Astrocyte of the cerebellum (primary cell): ENCODE results near the gene XCR1.
"Not testable (repeated sequence)": the region's sequence is repeated elsewhere in the genome, so short reads cannot be mapped to it uniquely, and the experiment has no call there.

Experiments
- DNase-seq: peaks from one replicate; pipeline ENCODE4 v3.0.0-alpha.2; 2011; ENCODE audit warnings: low read depth
- H3K4me3 ChIP-seq: 2 replicates; pipeline ENCODE4 v1.5.1; 2011; ENCODE audit warnings: mild to moderate bottlenecking, low read depth, low read length, moderate library complexity
- in situ Hi-C: cut with HindIII; loops from 2 replicates; pipeline ENCODE4 v1.10.0; 2017; ENCODE audit warnings: low sequenced_read_pairs
- TF ChIP-seq, protein P1 (sequence below): IDR thresholded peaks from 2 replicates; pipeline ENCODE4 v1.5.1; 2012; ENCODE audit warnings: low read length, low read depth, moderate library complexity, mild to moderate bottlenecking; ENCODE audit errors: missing control alignments

The XCR1 gene

DNA sequence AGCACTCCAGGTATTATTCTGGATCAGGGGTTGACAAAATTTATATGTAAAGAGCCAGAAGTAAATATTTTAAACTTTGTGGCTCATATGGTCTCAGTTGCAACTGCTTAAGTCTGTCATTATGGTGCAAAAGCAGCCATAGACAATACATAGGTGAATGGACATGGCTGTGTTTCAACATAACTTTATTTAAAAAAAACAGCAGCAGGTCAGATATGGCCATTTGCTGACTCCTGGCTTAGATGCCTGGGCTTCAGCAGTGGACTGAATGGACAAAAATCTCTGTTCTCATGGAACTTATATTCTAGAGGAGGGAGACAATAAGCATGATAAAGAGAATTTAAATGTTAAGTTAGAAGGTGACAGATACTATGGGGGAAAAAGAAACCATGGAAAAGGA lies 20.0 kb downstream of the XCR1 start:
- in situ Hi-C loops = no loop called here
- TF ChIP-seq, protein P1, sequence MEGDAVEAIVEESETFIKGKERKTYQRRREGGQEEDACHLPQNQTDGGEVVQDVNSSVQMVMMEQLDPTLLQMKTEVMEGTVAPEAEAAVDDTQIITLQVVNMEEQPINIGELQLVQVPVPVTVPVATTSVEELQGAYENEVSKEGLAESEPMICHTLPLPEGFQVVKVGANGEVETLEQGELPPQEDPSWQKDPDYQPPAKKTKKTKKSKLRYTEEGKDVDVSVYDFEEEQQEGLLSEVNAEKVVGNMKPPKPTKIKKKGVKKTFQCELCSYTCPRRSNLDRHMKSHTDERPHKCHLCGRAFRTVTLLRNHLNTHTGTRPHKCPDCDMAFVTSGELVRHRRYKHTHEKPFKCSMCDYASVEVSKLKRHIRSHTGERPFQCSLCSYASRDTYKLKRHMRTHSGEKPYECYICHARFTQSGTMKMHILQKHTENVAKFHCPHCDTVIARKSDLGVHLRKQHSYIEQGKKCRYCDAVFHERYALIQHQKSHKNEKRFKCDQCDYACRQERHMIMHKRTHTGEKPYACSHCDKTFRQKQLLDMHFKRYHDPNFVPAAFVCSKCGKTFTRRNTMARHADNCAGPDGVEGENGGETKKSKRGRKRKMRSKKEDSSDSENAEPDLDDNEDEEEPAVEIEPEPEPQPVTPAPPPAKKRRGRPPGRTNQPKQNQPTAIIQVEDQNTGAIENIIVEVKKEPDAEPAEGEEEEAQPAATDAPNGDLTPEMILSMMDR = no peak
- no peak for DNase-seq
- H3K4me3 ChIP-seq = no peak overlapping the region

DNA sequence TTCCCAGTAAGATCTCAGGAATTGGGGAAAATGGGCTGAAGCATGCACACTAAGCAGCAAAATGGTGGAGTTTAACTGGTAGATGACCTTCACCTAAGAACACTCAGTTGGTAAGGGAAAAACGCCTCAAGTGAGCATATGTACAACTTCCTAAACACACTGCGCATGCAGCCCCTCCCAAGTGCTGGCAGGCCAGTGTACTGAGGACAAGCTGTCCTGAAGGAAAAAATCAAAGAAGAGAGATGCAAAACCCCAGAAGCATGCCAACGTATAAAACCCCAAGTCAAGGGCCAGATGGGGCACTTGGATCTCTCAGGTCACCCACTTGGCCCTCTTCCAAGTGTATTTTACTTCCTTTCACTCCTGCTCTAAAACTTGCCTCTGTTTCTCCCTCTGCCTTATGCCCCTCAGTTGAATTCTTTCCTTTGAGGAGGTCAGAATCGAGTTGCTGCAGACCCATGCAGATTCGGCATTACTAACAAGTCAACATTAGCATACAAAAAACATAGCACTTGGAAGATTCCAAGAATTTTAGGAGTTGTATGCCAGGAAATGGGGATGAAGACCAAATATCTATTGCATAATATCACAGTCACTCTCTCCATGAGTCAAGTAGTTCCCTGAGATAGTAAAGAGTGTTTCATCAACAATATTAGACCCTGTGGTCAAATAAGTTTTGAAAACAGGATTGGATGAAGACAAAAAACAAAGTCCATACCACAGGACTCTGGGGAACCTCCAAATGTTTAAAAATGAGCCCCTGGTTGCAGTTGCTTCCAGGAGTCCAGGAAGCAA lies 20.8 kb downstream of the XCR1 start:
- TF ChIP-seq, protein P1 = no peak
- H3K4me3 ChIP-seq = no peak overlapping the region
- DNase-seq = peak; percentile 23
- in situ Hi-C loops = no loop called here

DNA sequence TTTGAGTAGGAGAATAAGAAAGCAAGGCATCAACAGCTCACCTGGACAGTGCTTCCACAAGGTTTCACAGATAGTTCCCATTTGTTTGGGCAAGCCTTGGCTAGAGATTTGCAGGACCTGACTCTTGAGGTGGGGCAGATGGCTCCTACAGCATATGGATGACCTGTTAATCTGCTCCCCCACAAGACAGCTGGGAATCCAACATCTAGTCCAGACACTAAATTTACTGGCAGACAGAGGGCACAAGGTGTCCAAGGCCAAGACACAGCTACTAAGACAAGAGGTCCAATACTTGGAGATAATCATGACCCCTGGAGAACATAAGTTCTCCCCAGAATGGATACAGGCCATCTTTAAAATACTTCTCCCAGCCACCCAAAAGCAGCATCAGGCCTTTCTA lies 23.6 kb downstream of the XCR1 start:
- in situ Hi-C loops, DNase-seq, H3K4me3 ChIP-seq: not testable (repeated sequence)

DNA sequence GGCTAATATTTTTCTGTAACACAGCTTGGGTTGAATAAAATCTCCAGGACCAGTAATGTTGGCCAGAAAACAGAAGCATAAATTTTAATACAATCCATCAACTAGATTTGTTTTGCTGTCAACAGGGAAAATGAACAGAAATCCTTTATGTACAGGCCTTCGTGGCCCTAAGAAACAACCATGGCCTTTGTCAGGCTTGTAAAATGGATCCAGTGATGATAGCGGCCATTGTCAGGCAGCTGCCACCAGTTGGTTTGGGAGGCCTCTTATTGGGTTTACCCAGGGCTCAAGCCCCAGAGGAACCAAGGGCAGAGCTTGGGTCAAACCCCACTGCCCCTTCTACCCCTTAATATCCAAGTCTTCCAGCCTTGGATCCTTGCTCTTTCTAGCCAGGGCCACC lies 26.1 kb downstream of the XCR1 start:
- DNase-seq = no peak
- TF ChIP-seq, protein P1 = no peak
- H3K4me3 ChIP-seq = no peak overlapping the region
- in situ Hi-C loops = no loop called here

DNA sequence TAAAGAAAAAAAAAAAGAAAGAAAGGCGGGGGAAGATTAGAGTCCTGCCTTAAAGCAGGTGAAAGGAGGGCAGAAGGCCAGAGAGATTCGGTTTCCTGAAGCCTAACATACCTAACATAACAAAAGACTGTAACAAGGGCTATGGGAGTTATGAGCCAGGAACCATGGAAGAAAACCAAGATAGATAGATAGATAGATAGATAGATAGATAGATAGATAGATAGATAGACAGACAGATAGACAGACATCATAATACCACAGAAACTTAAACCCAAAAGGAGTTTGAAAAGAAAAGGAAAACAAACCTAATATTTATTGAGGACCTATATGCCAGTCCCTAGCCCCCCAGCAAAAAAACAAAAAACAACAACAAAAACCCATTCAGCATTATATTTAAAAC lies 29.3 kb downstream of the XCR1 start:
- DNase-seq = no peak
- in situ Hi-C loops = no loop called here
- TF ChIP-seq, protein P1 = no peak
- no peak overlapping the region for H3K4me3 ChIP-seq

DNA sequence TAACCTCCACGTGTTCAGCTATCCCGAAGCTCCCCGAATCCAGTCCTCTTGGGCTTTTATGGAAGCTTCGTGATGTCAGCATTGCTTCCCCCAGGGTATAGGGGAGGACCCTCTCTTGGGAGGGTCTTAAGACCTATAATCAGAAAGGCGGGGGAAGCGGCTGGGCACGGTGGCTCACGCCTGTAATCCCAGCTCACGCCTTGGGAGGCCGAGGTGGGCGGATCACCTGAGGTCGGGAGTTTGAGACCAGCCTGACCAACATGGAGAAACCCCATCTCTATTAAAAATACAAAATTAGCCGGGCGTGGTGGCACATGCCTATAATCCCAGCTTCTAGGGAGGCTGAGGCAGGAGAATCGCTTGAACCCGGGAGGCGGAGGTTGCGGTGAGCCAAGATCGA lies 29.8 kb downstream of the XCR1 start:
- DNase-seq, H3K4me3 ChIP-seq, in situ Hi-C loops: not testable (repeated sequence)

DNA sequence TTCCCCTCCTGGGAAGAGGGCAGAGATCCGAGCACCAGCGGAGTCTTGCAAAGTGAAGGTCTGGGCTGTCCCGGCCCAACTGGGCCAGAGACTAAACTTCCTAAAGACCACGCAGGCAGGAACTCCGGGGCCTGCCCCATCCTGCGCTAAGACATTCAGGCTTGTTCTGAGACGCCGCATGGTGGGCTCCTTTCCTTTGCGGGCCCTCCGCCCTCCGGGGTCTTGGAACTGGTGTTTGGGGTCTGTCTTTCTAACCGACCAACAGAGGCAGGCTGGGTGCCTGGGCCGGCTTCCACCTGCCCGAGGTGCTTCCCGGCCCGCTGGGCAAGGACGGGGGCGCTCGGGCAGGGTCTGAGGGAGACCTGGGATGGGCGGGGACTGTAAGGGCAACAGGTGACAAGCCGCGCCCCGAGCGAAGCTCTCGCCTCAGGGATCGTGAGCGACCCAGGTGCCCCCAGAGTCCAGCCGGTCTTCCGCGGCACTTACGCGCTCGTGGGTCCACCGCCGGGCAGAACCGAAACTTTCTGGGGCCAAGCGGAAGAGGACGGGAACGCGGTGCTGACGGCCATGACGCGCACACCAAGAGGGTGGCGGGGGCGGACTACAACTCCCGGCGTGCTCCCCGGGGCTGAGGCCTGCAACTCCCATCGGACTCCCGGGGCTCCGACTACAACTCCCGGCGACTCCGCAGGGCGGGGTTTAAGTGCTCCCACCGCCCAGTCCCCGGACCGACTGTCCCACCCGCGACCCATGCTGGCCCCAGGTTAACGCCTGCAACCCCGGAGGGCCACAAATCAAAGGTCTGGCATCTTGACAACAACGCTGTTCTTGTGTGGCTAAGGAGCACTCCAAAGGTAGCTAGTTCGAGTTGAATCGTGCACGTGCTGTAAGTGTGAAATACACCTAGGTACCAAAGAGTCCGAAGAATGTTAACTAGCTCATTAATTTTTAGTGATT lies 31.8 kb downstream of the XCR1 start, which contains the start of gene FYCO1:
Gene FYCO1, minus strand, starts transcription at position 589 of the 957 bp plus-strand sequence. CDS start 10,914 bp downstream, outside the sequence.
- peak; percentile 60 for DNase-seq
- TF ChIP-seq, protein P1 = no peak
- peak within 1 kb of the TSS; percentile 93 for H3K4me3 ChIP-seq
- in situ Hi-C loops = no loop called here
